Dermis blood vessel endothelial cell (primary cell): ENCODE data around the gene TAAR5. TPM values are rescaled to one million over a fixed set of nuclear protein-coding genes. Genes with fewer than 3 reads are reported as not detected.
"Not testable (repeated sequence)": the region's sequence is repeated elsewhere in the genome, so short reads cannot be mapped to it uniquely, and the experiment has no call there.

ENCODE experiments used
- DNase-seq: peaks from one replicate; pipeline ENCODE4 v3.0.0; 2010
- total RNA-seq: library from RNA; depleted of rRNA; stranded (reverse); fragments of >200 nt; gene quantifications from 2 replicates; pipeline ENCODE4 v1.2.3, GENCODE V29; 2014

Gene TAAR5
- total RNA-seq: not detected in 2 replicates

DNA sequence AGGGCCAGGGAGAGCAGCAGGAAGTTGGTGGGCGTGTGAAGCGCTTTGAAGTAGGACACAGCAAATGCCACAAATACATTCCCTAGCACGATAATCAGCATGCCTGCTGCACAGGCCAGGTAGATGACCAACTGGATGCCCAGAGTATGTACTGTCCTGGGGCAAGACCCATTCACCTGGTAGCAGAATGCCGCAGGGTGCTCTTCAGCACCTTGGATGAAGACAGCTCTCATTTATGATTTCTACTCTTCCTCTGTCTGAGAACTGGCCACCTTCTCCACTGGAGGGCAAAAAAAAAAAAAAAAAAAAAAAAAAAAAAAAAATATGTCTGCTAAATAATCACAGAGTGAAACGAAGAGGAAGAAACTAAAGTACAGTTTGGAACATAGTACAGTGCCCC lies at the start of gene TAAR5:
Gene TAAR5, minus strand, starts transcription at position 288 of the 400 bp plus-strand sequence. Its CDS starts 55 bp downstream, at position 233.
- DNase-seq: no peak

GRCh38 chr6:132637135-132637534 lies 47.6 kb upstream of the TAAR5 start:
- DNase-seq: not testable (repeated sequence)

DNA sequence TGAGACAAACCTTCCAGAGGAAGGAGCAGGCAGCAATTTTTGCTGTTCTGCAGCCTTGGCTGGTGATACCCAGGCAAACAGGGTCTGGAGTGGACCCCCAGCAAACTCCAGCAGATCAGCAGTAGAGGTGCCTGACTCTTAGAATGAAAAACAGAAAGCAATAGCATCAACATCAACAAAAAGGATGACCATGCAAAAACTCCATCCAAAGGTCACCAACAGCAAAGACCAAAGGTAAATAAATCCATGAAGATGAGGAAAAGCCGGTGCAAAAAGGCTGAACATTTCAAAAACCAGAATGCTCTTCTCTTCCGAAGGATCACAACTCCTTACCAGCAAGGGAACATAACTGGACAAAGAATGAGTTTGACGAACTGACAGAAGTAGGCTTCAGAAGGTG lies 46.4 kb upstream of the TAAR5 start:
- not testable (repeated sequence) for DNase-seq

- not testable (repeated sequence) for DNase-seq
These were observed 45.7 kb upstream of the TAAR5 start for GRCh38 chr6:132635288-132635687.

GRCh38 chr6:132634796-132635195 lies 45.3 kb upstream of the TAAR5 start:
- no peak for DNase-seq

- no peak for DNase-seq
These were observed 43.8 kb upstream of the TAAR5 start for GRCh38 chr6:132633362-132633761.

DNA sequence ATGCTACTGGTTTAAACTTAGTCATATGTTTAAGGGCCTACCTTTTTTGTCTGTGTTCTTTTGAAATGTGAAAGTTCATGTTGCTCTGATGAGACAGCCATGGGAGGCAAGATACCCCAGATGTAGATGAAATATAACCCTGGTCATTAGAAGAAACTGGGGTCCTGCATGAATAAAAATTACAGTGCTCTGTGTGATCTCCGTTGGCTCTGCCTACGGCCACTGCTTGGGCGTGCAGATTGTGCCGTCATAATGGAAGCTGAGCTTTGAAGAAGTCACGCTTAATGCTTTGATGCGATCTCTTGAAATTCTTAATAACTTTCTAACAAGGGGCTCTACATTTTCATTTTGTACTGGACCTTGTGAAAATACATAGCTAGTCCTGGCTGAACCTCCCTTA lies 34.6 kb upstream of the TAAR5 start, which contains the start of gene TAAR2:
Gene TAAR2, minus strand, starts transcription at position 101 of the 400 bp plus-strand sequence. Its CDS starts 0 bp downstream, at position 101.
- no peak for DNase-seq

DNA sequence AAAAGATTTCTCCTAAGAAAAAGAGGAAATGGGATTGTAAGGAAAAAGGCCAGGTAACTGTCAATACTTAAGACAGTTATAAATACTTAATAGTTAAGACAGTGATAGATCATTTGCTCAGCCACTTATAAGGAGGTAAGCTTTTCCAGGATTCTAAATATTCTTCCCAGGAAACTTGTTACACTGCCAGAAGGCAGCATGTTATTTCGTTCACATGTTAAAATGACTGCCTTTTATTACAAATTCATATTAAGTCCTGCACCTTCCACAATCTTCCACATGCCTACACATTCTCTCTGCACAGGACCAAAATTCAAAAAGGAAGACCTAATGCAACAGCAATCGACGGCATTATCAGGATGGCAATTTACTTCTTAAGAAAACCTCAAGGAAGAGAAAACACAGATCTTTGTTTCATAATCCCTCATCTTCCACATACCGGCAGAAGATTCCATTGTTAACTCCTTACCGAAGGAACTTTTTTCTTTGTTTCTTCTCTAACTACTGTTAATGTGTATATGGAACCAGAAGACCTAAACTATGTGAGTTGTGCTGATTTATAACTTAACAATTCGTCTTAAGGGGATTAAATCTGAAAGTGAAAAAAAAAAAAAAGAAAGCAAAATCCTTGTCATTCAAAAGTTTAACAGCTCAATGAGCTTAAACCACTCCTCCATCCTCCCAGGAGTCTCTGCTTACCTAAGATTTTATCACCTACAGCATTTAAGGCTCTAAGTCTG lies 33.7 kb upstream of the TAAR5 start:
- DNase-seq: no peak

DNA sequence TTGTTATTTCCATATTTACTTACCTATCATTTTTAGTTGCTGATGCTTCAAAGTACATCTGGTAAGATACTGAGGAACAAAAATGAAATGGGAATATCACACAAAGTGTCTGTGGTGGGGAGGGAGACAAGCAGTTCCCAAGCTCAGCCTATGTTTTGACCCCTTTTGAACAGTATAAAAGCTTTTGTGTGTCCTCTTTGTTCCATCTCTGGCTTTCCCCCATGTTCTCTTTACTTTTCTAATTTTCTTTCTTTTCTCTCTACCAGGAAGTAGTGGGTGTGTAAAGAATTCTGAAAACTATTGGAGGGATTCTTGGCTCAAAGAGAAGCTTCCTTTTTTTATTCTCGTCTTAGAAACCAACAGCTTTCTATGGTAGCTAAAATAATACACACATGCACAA lies 27.1 kb upstream of the TAAR5 start:
- no peak for DNase-seq

DNA sequence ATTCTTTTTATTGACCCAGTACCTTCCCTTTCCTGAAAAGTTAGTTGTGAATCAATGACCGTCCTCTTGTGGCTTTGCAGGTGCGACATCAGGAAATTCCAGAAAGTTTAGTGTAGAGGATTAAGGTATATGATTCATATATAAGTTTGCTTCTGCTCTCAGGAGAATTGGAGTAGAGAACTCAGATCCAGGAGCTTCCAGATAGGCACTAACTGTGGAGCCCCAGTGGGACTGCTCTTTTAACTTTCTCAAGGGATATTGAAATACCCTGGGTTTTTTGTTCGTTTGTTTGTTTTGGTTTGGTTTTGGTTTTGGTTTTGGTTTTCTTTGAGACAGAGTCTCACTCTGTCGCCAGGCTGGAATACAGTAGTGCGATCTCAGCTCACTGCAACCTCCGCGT lies 25.0 kb upstream of the TAAR5 start:
- DNase-seq: no peak

DNA sequence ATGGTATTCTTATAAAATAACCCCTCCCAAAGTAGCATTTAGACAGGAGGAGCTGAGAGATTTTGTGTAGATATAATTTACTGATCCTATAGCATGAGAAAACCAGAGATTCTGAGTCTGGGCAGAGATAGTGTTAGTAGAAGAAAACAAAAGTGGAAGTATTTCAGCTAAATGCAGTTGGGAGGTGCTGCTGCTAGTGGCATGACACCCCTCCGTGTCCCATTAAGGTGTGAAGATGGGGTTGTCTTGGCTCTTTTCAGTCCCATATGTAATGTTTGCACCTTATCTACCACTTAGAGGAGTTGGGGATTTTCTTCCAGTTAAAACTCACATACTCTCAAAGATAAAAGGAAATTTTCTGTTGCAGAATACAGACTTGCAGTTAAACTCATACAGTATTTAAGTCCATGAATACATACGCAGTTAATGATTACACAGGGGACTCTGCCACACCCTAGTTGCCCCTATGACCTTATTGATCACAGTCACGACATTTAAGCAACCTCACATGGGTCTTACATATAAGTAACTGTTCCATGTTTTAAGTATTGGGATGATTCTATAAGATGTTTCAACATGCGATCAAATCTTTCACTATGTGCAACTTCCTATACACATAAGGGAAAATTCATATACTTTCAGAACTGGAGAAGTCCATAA lies 23.0 kb upstream of the TAAR5 start:
- DNase-seq: no peak

GRCh38 chr6:132611616-132612015 lies 22.1 kb upstream of the TAAR5 start:
- DNase-seq: no peak

- DNase-seq: no peak
These were observed 18.1 kb upstream of the TAAR5 start for GRCh38 chr6:132607544-132608233.

DNA sequence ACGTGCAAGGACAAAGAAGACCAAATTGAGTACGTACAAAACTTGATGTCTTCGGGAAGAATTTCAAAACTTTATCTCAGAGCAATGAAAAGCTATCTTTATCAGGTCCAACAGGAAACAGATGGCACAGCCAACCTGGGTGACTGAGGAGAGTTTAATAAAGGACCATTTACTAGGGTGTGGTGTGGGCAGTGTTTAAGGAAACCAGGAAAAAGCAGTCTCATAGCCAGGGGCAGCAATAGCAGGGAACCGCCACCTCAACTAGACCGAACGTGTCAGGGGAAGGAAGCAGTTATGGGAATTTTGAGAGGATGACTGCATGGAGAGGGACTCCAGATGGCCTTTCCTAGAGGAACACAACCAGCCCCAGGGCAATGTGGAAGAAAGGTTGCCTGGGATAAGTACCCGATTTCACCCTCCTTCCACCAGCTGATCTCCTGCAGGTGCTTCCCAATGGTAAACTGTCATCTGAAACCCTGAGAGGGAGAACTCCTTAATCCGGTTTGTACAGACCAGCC lies 15.2 kb upstream of the TAAR5 start:
- DNase-seq: no peak

DNA sequence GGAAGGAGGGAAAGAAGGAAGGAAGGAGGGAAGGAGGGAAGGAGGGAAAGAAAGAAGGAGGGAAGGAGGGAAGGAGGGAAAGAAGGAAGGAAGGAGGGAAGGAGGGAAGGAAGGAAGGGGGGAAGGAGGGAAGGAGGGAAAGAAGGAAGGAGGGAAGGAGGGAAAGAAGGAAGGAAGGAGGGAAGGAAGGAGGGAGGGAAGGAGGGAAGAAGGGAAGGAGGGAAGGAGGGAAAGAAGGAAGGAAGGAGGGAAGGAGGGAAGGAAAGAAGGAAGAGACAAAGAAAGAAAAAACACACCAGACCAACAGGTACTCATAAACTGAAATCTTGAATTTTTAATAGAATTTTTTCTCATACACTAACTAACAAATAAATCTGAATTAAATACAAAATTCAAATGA lies 11.4 kb upstream of the TAAR5 start:
- DNase-seq: not testable (repeated sequence)

- no peak for DNase-seq
These were observed 8.9 kb upstream of the TAAR5 start for GRCh38 chr6:132598473-132598872.

- no peak for DNase-seq
These were observed 6.7 kb upstream of the TAAR5 start for GRCh38 chr6:132596201-132596600.

- no peak for DNase-seq
These were observed 3.3 kb upstream of the TAAR5 start for GRCh38 chr6:132592855-132593254.

- DNase-seq: no peak
These were observed 821 bp upstream of the TAAR5 start for GRCh38 chr6:132590362-132590761.

DNA sequence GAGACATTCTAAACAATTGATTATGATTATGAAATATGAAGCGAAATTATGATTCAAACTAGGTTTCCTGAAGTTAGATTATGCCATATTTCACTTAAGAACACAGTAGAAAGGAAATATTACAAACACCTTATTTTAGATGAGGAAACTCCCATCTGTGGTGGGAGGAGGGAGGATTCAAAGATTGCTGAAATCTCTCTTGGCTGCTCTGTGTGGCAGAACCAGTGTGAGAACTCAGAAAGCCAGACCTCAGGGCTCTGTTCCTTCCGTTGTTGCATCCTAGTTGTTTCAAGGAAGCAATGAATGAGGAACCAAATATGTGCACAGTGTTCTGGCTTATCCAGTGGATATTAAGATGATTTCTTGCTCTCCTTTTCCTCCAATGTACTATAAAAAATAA lies 2.1 kb downstream of the TAAR5 start:
- no peak for DNase-seq

- no peak for DNase-seq
These were observed 4.8 kb downstream of the TAAR5 start for GRCh38 chr6:132584698-132585097.

GRCh38 chr6:132571774-132572173 lies 17.8 kb downstream of the TAAR5 start:
- no peak for DNase-seq

DNA sequence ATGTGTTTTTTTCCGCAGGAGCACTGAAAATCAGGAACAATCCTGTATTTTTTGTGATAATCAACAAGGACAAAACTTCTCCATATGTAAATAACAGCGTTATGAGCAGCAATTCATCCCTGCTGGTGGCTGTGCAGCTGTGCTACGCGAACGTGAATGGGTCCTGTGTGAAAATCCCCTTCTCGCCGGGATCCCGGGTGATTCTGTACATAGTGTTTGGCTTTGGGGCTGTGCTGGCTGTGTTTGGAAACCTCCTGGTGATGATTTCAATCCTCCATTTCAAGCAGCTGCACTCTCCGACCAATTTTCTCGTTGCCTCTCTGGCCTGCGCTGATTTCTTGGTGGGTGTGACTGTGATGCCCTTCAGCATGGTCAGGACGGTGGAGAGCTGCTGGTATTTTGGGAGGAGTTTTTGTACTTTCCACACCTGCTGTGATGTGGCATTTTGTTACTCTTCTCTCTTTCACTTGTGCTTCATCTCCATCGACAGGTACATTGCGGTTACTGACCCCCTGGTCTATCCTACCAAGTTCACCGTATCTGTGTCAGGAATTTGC lies 19.2 kb downstream of the TAAR5 start, which contains the start of gene TAAR6:
Gene TAAR6, plus strand, starts transcription at position 102 of the 557 bp plus-strand sequence. Its CDS starts 0 bp downstream, at position 102.
- DNase-seq: no peak
